Thymus (tissue), 14 donors: Measurements from ENCODE around the gene TLR5. TPM values are rescaled to one million over a fixed set of nuclear protein-coding genes. Genes with fewer than 3 reads are reported as not detected.
A peak's percentile ranks its signal among the peaks of the same experiment; 100 is the strongest.

Experiments used
- DNase-seq, 9 donors: peaks; one replicate each; pipeline ENCODE4 v3.0.0-alpha.2; 2013; ENCODE audit warnings: low spot score in 9 of 9, low read depth in 6 of 9, missing footprints in 1 of 9
- H3K27ac ChIP-seq, 2 donors: one replicate each; pipeline ENCODE4 v1.5.1; 2013; ENCODE audit warnings: control low read depth in 1 of 2, low read depth in 1 of 2, low read length in 1 of 2, mild to moderate bottlenecking in 1 of 2, moderate library complexity in 1 of 2
- H3K27me3 ChIP-seq, 2 donors: one replicate each; pipeline ENCODE4 v1.5.1; 2013; ENCODE audit warnings: low read length in 1 of 2; ENCODE audit not compliant: control insufficient read depth in 2 of 2, insufficient read depth in 1 of 2
- H3K36me3 ChIP-seq, 2 donors: one replicate each; pipeline ENCODE4 v1.5.1; 2013; ENCODE audit warnings: low read length in 1 of 2, mild to moderate bottlenecking in 1 of 2, moderate library complexity in 1 of 2; ENCODE audit not compliant: control insufficient read depth in 2 of 2, insufficient read depth in 2 of 2
- H3K4me1 ChIP-seq, 2 donors: one replicate each; pipeline ENCODE4 v1.5.1; 2013; ENCODE audit warnings: low read length in 2 of 2; ENCODE audit not compliant: control insufficient read depth in 2 of 2, insufficient read depth in 2 of 2
- H3K4me3 ChIP-seq, 2 donors: one replicate each; pipeline ENCODE4 v1.5.1; 2013; ENCODE audit warnings: low read length in 2 of 2, control low read depth in 1 of 2, mild to moderate bottlenecking in 1 of 2
- H3K9me3 ChIP-seq, 2 donors: one replicate each; pipeline ENCODE4 v1.5.1; 2013; ENCODE audit warnings: low read length in 1 of 2, mild to moderate bottlenecking in 1 of 2; ENCODE audit not compliant: control insufficient read depth in 2 of 2, insufficient read depth in 1 of 2
- WGBS: extraction: QIAGEN DNeasy Blood & Tissue Kit; methylation state at CpG from one replicate; pipeline ENCODE4 v1.1.7; 2013; 5-methylcytosine and 5-hydroxymethylcytosine counted together
- long read RNA-seq, 10 donors: transcript quantifications; one replicate each; lab custom pipeline, GENCODE V29; 2026
- polyA plus RNA-seq: library from polyadenylated mRNA; stranded (reverse); fragments of 200-250 nt; gene quantifications from one replicate; pipeline ENCODE4 v1.2.3, GENCODE V29; 2013
- total RNA-seq: library from RNA; stranded (reverse); fragments of 120-200 nt; gene quantifications from one replicate; pipeline ENCODE4 v1.2.4, GENCODE V29; 2013
- donor health status: healthy.

TLR5 gene
- total RNA-seq = 3.5 TPM
- 3.4 TPM for polyA plus RNA-seq
- long read RNA-seq, donor 1 = 0 reads
- long read RNA-seq, donor 2 = 0 reads
- long read RNA-seq, donor 3 = 0 reads
- long read RNA-seq, donor 4 = 0 reads
- long read RNA-seq, donor 5, full-length matches to known transcripts = 1 of 1 reads
- long read RNA-seq, donor 5, partial matches to known transcripts = 0 of 1 reads
- long read RNA-seq, donor 5, other reads (novel, unspliced or antisense) = 0 of 1 reads
- long read RNA-seq, donor 6 = 0 reads
- long read RNA-seq, donor 7, full-length matches to known transcripts = 1 of 1 reads
- long read RNA-seq, donor 7, partial matches to known transcripts = 0 of 1 reads
- long read RNA-seq, donor 7, other reads (novel, unspliced or antisense) = 0 of 1 reads
- long read RNA-seq, donor 8 = 0 reads
- long read RNA-seq, donor 9 = 0 reads
- long read RNA-seq, donor 10, full-length matches to known transcripts = 1 of 1 reads
- long read RNA-seq, donor 10, partial matches to known transcripts = 0 of 1 reads
- long read RNA-seq, donor 10, other reads (novel, unspliced or antisense) = 0 of 1 reads

GRCh38 chr1:223142795-223143536 lies at the start of gene TLR5:
TSS of gene TLR5 (minus strand) at chr1:223143248. CDS start at chr1:223113031, 30,217 bp downstream.
- peak; percentile 58 to 95 (median 85) for DNase-seq
- Histone ChIP-seq H3K4me1 (peaks cover 10 to 29% of the 10 kb centered on the region in 2 donors), H3K36me3 (no peaks in the 10 kb centered on the region), H3K4me3 (peak within 1 kb of the TSS; percentile 50 to 51), H3K27ac (peak within 1 kb of the TSS; percentile 46 to 64), H3K9me3 (peaks cover 0 to 1% of the 10 kb centered on the region in 2 donors), H3K27me3 (no peaks in the 10 kb centered on the region)
- WGBS = 7% methylated on average over 63 of the region's 63 CpGs

DNA sequence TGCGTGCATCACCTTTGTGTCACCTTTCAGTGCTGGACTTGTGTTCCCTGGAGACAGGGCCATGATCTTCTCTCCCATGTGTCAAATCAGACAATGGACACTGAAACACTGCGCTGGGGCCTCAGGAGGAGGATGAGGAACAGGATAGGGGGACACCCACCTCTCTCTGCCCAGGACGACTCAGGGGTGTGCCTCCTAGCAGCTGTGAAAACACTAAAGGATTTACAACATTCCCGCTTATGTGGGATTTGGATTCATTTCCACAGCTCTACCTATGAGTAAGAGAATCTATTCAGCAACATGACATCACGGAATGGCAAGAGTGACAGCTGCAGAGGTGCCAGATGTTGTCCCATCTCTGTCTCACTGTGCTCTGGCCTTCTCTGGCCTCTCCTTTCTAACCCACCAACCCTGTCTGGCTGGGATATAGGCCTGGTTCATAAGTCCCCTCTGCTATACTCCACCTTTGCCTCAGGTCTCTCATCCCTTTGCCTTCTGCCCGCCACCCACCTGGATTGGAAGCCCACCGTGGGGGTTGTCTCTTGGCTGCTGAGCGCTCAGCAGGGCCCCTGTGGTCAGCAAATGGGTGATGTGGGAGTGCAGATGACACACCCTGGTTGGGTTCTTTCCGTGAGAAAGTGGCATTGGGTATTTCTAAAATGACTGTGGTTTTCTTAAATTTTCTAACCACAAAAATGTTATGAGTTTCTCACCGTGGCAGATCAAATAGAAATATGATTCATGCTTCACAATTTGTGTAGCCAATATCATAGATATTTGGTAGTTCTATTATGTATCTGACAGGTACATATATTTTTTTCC lies 47.1 kb upstream of the TLR5 start:
- 51% methylated on average over 10 of the region's 10 CpGs for WGBS
- Histone ChIP-seq H3K36me3 (no peaks in the 10 kb centered on the region), H3K9me3 (peaks cover 0 to 19% of the 10 kb centered on the region in 2 donors), H3K4me3 (no peak overlapping the region), H3K4me1 (peaks cover 0 to 18% of the 10 kb centered on the region in 2 donors), H3K27ac (peak overlapping the region in 1 of 2 donors; percentile 19), H3K27me3 (no peaks in the 10 kb centered on the region)
- DNase-seq = peak in 1 of 9 donors; percentile 57

GRCh38 chr1:223189525-223189902 lies 46.5 kb upstream of the TLR5 start:
- H3K27ac ChIP-seq = peak overlapping the region in 1 of 2 donors; percentile 19
- DNase-seq = no peak
- 97% methylated on average over 4 of the region's 4 CpGs for WGBS

DNA sequence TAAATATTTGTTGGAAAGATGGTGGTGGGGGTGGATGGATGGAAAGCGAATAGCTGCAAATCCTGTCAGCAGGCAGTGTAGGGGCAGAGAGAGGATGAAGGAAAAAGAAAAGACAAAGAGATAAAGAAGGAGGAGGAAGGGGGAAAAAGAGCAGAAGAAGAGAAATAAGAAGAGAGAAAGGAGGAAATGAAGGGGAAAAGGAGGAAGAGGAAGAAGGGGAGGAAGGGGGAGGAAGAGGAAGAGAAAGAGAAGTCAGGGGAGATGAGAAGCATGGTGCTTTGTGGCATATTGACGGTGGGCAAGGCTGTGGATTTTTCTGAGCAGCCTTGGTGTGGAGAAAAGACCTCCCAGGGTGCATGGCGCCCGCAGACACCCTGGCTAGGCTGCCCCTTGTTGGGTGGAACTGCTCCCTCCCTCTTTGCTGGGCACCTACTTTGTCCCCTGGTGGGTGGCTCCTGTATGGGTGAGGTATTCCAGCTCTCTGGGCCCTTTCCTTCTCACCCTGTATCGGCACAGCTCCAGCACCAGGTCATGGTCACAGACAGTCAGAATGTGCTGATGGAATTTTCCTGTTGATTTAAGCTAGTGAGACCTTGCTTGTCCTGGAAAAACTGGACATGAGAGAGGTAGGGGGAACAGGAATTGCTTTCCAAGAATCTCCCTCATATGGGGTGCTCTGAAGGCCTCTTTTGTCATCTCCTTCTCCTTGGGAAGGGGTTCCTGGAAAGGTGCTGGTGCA lies 45.7 kb upstream of the TLR5 start:
- no peaks in the 10 kb centered on the region for H3K27me3 ChIP-seq
- H3K4me3 ChIP-seq = no peak overlapping the region
- no peaks in the 10 kb centered on the region for H3K36me3 ChIP-seq
- H3K9me3 ChIP-seq = peaks cover 0 to 15% of the 10 kb centered on the region in 2 donors
- peaks cover 0 to 12% of the 10 kb centered on the region in 2 donors for H3K4me1 ChIP-seq
- no peak for DNase-seq
- no peak overlapping the region for H3K27ac ChIP-seq
- 92% methylated on average over 5 of the region's 5 CpGs for WGBS

More at GRCh38 chr1:223189525-223189902, 46.5 kb upstream of the TLR5 start:
- Histone ChIP-seq H3K4me1 (peaks cover 0 to 12% of the 10 kb centered on the region in 2 donors), H3K27me3 (no peaks in the 10 kb centered on the region), H3K9me3 (peaks cover 0 to 19% of the 10 kb centered on the region in 2 donors), H3K36me3 (no peaks in the 10 kb centered on the region), H3K4me3 (no peak overlapping the region)

GRCh38 chr1:223186800-223187199 lies 43.8 kb upstream of the TLR5 start:
- no peak for DNase-seq
- 84% methylated on average over 3 of the region's 3 CpGs for WGBS
- Histone ChIP-seq H3K36me3 (no peaks in the 10 kb centered on the region), H3K4me3 (no peak overlapping the region), H3K4me1 (peaks cover 0 to 12% of the 10 kb centered on the region in 2 donors), H3K27ac (no peak overlapping the region), H3K27me3 (no peaks in the 10 kb centered on the region), H3K9me3 (peaks cover 0 to 15% of the 10 kb centered on the region in 2 donors)

GRCh38 chr1:223183268-223183862 lies 40.3 kb upstream of the TLR5 start:
- WGBS = 97% methylated on average over 9 of the region's 9 CpGs
- Histone ChIP-seq H3K4me1 (peaks cover 0 to 19% of the 10 kb centered on the region in 2 donors), H3K27me3 (no peaks in the 10 kb centered on the region), H3K27ac (no peak overlapping the region), H3K4me3 (no peak overlapping the region), H3K9me3 (no peaks in the 10 kb centered on the region), H3K36me3 (no peaks in the 10 kb centered on the region)
- no peak for DNase-seq

- H3K27ac ChIP-seq = peak overlapping the region in 1 of 2 donors; percentile 67
- H3K9me3 ChIP-seq = no peaks in the 10 kb centered on the region
- H3K4me3 ChIP-seq = no peak overlapping the region
- DNase-seq = peak in 1 of 9 donors; percentile 39
- H3K36me3 ChIP-seq = no peaks in the 10 kb centered on the region
- 70% methylated on average over 5 of the region's 5 CpGs for WGBS
- H3K4me1 ChIP-seq = peaks cover 0 to 22% of the 10 kb centered on the region in 2 donors
- H3K27me3 ChIP-seq = no peaks in the 10 kb centered on the region
Measured at GRCh38 chr1:223180731-223181321, 37.8 kb upstream of the TLR5 start.
